HUDEP-2 (cell line): Measurements from ENCODE around the gene C20orf141.
"Not testable (repeated sequence)": the region's sequence is repeated elsewhere in the genome, so short reads cannot be mapped to it uniquely, and the experiment has no call there.

Experiments used
- DNase-seq, 76 experiments: peaks; one replicate each; lab custom pipeline; 2025; ENCODE audit not compliant: unreplicated experiment in 76 of 76; lab: John Stamatoyannopoulos, UW

The C20orf141 gene

DNA sequence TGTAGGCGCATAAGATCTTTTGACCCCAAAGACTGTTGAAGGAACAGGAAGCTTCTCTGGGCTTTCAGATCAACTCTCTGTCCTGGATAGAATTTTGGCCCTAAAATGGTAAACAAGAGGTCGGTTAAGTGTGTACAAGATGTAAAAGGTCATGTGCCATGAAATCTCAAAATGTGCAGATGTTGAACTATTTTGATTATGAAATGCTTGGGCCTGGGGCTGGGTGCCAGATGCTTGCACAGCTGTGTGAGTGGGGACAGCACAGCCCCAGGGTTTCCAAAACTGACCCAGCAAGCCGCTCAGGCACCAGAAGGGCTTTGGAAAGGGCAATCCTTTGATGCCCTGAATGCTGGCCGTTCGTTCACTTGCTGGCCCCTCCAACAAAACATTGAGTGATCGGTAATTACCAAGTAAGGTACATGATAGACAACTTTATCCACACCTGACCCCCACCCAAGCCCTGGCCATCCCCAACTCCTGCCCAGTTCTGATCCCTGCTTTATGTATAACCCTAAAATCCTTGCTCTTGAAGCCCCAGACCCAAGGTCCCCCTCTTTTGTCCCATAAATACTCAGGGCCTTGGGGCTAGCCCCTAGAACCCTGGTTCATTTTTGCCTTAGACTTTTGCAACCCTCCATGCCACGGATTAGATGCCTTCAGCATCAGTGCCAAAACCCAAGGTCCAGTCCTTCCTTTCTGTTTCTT is 3.3 kb downstream of the C20orf141 start:
- DNase-seq = no peak

DNA sequence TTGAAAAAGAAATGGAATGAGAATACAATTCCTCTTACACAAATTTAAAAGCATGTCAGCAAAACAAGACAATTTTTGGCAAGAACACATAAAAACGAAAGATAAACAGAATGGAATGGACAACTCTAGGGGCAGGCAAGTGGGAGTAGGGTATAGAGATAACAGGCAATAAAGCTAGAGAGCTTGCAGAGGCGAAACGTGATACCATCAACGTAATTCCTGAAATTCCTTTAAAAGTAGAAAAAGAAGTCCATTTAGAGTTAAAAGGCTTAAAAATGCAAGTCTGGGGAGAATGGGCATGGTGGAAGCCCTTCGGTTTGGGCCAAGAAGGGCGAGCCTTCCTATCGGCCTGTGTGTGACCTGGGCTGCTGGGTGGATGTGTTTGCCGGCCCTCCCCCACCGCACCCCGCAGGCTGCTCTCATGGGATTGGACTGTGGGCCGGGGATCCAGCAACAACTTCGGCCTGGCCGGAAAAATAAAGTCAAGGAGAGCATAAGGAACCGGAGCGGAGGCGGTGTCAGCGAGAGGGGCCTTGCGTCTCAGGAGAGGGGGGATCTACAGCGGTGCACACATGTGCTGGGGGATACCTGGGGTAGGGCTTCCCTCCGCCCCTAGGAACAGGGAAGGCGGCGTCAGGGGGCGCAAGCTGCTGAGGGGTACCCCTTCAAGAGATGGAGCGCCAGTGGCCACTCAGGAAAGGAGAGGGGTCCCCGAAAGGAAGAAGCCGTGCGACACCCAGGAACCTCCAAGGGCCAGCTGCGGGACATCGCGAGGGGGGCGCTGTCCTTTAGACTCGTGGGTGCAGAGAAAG is 5.5 kb downstream of the C20orf141 start:
- no peak for DNase-seq

DNA sequence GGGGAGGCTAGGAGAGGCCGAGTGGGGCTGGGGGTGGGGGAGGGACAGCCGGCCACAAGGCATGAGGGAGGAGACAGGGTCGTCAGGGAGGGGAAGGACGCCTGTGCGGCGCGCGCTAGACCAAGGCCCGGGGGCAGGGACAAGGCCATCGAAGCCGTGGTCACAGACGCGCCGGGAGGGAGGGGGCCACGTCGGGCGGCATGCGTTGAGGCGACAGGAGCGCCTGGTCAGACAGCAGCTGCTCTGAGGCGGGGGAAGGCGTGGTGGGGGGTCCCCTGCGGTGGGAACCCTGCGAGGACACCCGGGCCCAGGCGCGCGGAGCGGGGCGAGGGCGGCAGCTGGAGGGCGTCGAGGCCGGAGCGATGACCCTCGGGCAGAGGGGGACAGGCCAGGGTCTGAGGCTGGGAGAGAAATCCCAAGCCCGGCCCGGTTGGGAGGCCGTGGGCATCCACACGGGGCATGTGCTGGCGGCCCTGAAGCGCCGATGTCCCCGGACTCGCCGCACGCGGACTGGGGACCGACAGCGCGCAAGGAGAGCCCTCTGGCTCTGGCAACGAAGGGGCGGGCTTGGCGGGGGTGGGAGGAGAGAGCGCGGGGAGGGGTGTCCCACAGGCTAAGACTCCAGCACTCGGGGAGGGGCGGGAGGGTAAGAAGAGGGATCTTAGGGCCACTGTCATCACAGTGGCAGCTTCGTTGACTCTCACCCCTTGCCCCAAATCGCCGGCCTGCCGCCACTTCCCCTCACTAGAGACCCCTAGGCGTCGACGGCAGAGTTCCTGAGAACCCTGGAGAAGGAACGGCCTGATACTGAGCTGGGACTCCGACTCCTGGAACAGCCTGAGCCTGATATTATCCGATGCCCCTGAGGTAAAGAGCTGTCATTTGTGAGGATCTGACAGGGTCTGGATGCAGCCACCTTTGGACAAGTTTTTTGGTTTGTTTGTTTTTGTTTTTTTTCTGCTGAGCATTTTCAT is 6.4 kb downstream of the C20orf141 start:
- no peak for DNase-seq

DNA sequence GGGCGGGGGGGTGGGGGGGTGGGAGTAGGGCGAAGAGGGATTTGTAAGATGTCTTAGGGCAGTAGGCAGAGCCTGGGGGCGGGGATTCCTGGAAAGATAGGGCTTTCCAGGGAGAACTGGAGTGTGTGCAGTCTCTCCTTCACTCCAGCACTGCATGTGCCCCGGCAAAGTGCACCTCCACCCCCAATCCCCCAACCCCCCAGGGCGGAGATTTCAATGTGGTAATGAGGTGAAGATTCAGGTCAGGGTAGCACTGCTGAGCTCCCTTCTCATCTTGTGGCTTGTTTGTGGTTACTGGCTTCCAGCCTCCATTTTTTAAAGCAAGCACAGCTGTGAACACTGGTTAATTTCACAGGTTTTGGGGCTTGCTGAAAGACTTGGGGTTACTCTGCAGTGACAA is 7.3 kb downstream of the C20orf141 start:
- no peak for DNase-seq

DNA sequence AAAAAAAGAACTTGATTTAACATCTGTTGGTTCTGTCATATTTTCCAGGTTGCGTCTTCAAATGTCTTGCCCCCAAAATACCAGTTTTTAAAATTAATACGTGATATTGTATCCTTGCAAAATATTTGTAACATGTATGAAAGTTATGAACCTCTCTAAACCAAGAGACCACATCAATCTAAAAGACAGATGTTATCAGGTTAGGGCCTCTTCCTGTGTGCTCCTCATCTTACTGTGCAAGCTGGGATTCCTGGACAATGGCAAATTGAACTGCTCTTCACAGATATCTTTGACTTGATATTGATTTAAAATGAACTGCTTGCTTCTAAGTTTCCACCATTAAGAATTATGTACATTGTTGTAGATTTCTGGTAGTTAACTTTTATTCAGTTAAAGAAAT is 11.0 kb downstream of the C20orf141 start:
- no peak for DNase-seq

DNA sequence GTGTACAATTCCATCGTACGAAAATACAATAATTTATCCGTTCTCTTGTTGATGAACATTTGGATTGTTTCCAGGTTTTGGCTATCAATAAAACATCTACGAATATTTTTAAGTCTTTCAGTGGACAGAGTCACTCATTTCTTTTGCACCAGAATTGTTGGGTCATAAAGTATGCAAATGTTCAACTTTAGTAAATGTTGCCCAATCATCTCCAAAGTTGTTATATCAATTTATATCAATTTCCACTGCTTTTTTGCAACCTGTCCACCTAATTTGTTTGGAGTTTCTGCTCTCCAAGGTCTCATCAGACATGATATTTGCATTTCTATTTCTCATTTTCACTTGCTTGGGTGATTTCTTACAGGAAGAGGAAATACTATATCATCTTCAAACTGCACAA is 11.9 kb downstream of the C20orf141 start:
- no peak for DNase-seq

DNA sequence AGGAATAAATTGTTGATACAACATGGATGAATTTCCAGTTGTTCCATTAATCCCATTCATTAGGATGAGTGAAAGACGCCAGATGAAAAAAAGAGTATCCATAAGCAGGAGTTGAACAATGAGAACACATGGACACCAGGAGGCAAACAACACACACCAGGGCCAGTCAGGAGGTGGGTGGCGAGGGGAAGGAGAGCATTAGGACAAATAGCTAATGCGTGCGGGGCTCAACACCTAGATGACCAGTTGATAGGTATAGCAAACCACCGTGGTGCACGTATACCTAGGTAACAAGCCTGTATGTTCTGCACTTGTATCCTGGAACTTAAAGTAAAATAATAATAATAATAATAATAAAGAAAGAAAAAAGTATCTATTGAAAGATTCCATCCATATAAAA is 14.6 kb downstream of the C20orf141 start:
- DNase-seq = no peak

DNA sequence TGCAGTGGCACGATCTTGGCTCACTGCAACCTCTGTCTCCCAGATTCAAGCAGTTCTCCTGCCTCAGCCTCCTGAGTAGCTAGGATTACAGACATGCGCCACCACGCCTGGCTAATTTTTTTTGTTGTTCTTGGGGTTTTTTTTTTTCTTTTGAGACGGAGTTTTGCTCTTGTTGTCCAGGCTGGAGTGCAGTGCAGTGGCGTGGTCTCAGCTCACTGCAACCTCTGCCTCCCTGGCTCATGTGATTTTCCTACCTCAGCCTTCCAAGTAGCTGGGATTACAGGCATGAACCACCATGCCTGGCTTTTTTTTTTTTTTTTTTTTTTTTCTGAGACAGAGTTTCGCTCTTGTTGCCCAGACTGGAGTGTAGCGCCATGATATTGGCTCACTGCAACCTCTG is 16.4 kb downstream of the C20orf141 start:
- DNase-seq = not testable (repeated sequence)

DNA sequence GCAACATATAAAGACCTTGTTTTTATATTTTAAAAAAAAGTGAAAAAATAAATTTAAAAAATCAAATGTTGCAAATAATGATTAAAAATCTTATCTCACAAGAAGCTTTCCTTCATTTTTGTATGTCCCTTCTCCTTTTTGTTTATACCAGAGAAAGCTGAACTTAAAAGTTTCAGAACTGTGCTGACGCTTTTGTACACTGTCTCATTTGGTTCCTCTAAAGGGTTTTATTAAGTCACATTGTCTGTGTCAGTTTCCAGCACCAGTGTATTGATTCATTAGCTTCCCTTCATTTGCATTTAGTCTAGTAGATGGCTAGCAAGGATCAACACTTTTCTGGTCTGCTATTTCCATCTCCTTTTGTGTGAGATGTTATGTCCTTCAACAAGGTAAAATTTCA is 19.0 kb downstream of the C20orf141 start:
- DNase-seq = no peak

DNA sequence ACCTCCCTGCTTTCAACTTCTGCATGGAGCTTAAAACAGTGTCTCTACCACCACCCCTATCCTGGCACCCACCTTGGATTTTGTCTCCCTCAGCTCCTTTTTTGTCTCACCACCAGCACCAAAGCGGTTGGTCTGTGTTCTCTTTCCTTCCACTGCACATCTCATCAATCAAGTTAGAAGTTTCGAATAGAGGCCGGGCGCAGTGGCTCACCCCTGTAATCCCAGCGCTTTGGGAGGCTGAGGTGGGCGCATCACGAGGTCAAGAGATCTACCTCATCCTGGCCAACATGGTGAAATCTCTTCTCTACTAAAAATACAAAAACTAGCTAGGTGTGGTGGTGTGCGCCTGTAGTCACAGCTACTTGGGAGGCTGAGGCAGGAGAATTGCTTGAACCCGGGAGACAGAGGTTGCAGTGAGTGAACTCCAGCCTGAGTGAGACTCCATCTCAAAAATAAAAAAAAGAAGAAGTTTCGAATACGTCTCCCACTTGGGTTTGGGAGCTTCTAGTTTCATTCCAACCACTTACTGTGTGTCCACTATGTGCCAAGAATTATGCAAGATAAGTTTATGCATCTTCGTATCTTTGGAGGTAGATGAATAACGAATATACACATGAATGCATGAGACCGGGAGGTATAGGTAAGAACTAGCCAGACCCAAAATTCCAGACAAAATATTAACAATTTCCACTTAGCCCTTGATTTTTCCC is 19.8 kb downstream of the C20orf141 start:
- no peak for DNase-seq

DNA sequence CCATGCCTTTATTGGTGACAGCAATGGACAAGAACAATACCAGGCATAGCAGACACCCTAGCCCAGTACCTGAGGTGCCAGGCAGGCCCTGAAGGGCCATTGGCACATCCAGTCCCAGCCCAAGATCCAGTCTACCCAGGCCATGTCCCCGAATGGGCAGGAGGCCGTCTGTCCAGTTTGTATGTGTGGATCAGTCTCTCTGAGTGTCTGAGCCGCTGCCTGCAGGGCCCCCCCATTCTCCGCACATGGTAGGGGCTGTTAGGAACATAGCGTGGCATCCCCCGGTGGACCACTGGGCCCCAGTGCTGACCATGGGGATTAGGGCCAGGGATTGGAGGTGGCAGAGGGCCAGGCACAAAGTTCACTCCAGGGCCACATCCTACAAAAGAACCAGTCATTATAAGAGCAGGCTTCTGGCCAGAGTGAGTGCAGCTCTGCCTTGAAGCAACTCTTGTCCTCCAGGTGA is 20.6 kb downstream of the C20orf141 start:
- DNase-seq = no peak

DNA sequence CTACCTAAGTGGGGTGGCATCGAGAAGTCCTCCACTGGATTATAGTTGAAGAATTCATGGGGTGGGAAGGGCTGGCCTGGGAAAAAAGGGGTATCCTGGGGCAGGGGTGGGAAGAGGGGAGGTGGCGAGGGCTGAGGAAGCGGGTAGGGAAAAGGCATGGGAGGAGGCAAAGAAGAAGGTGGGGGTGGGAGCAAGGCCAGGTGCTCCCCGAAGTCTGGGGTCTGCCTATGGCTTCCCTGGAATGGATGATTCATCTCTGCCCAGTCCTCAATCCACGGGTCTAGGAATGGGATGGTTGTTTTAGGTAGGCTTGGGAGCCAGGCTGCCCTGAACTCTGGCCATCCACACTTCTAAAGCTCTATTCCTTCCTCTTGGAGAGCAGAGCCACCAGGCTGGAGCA is 21.2 kb downstream of the C20orf141 start:
- no peak for DNase-seq

DNA sequence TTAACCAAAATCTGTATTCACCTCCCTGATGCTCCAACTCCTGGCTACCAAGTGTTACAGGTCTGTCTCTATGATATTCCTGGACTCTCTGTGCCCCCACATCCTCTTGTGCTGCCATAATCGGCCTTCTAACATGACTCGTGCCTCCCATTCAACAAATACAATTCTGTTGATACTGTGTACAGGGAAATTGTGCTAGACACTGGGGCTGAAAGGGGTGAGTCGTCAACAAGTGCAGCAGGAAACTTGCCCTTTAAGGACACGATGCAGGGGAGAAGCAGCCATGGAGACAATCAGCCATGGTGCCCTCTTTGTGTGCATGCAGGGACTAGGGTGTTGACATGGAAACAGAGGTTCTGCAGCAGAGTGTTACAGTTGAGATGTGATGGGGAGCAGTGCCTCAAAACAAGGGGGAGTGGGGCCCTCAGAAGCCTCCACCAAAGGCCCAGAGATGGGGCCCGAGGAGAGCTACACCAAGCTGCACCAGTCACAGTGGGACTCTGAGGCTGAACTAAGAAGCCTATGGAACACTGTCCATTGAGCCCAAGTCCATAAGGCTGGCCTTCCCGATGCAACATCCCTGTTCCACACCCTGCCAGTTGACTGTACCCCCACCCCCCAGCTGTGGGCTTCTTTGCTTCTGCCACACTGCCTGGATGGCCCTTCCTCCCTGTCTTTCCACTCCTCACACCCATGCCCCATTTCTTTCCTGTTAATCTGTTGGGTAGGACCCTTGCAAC is 22.6 kb downstream of the C20orf141 start:
- no peak for DNase-seq

DNA sequence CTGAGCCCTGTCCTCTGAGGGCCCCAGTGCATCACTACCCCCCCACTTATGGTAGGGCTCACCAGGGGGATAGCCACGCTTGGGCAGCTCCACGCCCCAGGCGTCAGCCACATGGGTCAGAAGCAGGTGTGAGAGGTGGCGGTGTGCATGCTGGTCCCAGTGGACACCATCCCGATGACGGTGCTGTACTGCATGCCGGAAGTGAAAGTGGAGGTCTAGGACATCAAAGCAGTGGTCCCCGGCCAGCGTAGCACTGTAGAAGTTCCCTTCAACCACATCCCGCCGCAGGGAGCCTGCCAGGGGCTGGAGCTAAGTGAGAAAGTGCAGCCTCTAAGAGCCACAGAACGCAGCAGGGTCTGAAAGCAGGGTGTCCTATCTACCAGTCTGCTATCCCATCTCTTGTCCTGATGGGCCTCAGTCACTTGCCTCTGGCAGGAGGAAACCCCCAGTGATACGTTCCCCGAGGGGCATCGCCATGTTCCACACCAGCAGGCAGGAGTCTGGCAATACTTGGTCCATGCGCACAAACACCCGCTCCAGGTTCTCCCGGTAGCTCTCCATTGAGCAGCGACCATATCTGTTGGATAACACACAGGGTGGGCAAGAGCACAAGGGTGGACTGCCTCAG is 23.5 kb downstream of the C20orf141 start:
- no peak for DNase-seq

DNA sequence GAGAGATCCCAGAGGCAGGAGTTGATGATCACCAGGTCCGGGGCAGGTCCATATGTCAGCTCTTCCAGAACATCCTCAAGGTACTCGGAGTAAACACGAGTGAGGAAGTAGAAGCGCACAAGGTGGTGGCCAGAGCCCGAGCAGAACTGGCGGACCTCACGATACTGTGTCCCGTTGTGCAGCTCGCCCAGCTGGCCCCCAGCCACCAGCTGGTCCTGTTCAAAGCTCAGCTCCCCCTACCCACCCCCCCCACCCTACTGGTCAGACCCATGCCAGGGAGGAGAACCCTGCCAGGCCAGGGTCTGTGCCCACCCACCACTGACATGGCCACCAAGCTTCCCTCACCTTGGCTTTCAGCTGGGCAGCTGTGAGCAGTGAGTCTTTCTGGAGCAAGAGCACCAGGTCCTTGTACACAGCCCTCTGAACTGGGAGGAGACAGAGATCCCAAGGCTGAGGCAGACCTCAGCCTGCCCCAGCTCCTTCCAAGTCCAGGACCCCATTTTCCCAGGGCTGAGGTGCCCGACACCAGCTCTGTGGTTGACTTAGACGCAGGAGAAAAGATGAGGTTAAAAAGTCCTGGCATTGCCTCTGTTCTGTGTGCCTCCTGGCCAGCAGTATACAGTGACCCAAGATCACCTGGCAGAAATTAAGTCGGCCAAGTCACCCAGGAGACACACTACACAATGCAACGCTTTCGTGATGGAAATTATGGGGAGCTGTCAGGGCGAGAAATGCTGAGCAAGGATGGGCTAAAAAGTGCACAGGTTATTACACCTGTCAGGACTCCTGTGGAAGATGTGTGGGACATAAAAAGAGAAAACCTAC is 24.3 kb downstream of the C20orf141 start:
- DNase-seq = peak in 1 of 76 experiments; percentile 27

DNA sequence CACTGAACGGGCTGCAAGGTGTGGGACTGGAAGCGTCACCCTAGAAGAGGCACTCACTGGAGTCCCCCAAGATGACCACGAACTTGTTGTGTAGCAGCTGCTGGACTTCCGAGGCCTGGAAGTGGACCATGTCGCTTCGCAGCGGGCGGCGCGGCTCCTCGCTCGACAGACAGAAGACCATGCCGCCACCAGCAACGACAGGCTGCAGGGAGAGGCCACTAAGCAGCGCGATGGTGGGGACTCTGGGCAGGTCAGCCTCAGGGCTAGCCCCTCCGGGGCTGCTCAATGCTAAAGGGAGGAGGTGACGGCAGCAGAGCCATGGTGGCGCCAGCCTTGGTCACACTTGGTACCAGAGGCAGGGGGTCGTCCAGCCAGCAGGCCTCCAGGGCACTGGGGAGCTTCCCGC is 24.9 kb downstream of the C20orf141 start:
- DNase-seq = peak in 3 of 76 experiments; percentile 34 to 59 (median 54)

DNA sequence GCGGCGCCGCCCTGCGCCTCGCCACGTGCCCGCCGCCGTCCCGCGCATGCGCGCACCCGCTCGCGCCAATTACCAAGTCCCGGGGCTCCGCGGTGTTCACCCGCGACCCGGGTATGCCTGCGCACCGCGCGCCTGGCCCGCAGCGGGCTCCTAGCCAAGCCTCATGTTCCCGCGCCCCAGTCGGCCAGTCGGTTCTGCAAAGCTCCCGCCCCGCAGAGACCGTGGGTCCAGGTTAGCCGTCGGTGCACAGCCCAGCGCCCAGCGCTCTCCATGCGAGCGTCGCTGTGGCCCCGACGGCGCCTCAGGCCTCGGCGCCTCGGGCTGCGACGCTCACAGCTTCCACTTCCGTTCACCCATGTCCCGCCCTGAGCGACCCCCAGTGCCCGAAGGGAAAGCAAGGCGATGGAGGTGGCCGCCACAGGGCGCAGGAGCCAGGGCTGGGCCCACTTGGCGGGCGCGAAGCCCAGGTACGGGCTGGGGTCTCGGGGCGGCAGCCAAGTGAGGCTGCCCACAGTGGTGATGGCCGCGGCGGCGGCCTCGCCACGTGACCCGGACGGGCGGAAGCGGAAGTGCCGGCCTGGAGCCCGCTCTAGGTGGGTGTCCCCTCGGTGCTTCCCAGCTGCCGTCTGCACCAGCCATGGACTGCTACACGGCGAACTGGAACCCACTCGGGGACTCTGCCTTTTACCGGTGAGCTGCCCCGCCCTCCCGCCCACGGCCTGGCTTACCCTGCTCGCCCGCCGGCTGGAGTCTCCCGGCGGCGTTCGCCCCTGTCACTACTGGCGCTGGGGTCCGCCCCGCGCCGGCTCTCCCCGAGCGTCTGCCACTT is 25.6 kb downstream of the C20orf141 start, which contains the start of the genes PCED1A and VPS16:
TSS of gene PCED1A (minus strand) at position 518 of the 829 bp plus-strand sequence. CDS start 743 bp downstream, outside the sequence.
TSS of gene VPS16 (plus strand) at position 608 of the 829 bp plus-strand sequence. CDS start at position 638, 30 bp downstream.
- peak in 75 of 76 experiments; percentile 16 to 91 (median 76) for DNase-seq
